AG04449 (cell line): ENCODE data around the gene PPEF2.

ENCODE experiments used
- CTCF ChIA-PET: fragments of 350-600 bp; formaldehyde crosslinking; extraction: SDS; loops from one replicate; lab custom pipeline; 2021; ENCODE audit warnings: antibody characterized with exemption; lab: Yijun Ruan, JAX
- POLR2A ChIA-PET: fragments of 400-600, 350-600 bp; formaldehyde crosslinking; extraction: SDS; loops from one replicate; lab custom pipeline; 2020; ENCODE audit warnings: antibody characterized with exemption, inconsistent platforms; lab: Yijun Ruan, JAX
- DNase-seq: peaks from one replicate; pipeline ENCODE4 v3.0.0-alpha.2; 2010; ENCODE audit warnings: low read depth, low spot score
- H3K4me3 ChIP-seq: 2 replicates; pipeline ENCODE4 v1.5.1; 2011; ENCODE audit warnings: low read depth, mild to moderate bottlenecking, control low read depth, low read length
- CTCF ChIP-seq: IDR thresholded peaks from one replicate; pipeline ENCODE4 v1.5.1; 2011; ENCODE audit warnings: mild to moderate bottlenecking, moderate library complexity, low read length, control low read depth, inconsistent platforms; ENCODE audit not compliant: insufficient read depth; ENCODE audit errors: missing control alignments

PPEF2 gene

DNA sequence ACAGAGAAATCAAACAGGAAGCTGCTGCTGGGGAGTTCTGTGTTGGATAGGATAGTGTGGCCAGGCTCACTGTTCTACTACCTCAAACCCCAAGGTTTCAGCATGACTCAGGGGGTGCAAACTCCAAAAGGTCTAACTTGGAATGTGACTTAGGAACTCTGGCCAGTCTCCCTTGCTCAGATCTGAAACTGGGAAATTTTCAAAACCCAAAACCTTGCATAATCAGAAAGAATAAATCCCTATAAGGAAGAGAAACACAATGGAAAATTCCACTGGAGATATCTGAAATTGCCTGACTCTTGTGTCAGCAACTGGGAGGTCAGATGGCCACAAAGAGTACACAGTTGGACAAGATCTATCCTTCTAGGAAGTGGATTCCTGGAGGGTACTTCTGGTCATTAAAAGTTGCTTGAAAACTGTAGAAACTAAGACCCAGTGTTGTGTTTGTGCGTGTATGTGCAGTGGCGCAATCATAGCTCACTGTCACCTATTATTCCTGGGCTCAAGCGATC lies 58.0 kb downstream of the PPEF2 start:
- POLR2A ChIA-PET: no interaction called here
- no peak for TF ChIP-seq CTCF
- CTCF ChIA-PET: no interaction called here

GRCh38 chr4:75843596-75843995 lies 58.7 kb downstream of the PPEF2 start:
- no peak overlapping the region for H3K4me3 ChIP-seq
- POLR2A ChIA-PET: no interaction called here
- TF ChIP-seq CTCF: no peak
- CTCF ChIA-PET: no interaction called here
- no peak for DNase-seq

More for the DNA sequence above, 58.0 kb downstream of the PPEF2 start:
- DNase-seq: peak; percentile 93
- H3K4me3 ChIP-seq: no peak overlapping the region

- no peak for TF ChIP-seq CTCF
- no peak overlapping the region for H3K4me3 ChIP-seq
- no peak for DNase-seq
- CTCF ChIA-PET: no interaction called here
- POLR2A ChIA-PET: no interaction called here
Measured at GRCh38 chr4:75841641-75842520, 60.4 kb downstream of the PPEF2 start.

DNA sequence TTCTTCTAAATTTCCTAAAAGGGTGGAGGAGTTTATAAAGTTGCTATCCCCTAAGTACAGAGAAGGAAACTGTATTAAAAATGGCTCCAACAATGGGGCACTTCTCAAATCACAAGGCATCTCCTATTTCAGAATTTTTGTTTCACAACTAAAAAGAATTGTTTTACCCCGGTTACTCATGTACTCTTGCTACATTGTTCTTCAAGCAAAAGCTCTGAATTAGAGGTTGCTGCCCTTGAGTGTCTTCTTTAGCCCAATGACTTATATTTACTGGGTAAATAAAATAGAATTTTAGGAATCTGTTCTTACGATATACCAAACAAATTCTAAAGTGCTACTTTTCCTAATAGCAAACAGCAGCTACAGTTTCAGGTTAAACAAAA lies 67.5 kb downstream of the PPEF2 start:
- no peak for DNase-seq
- no peak overlapping the region for H3K4me3 ChIP-seq
- no peak for TF ChIP-seq CTCF
- CTCF ChIA-PET: interaction anchor here (2.1 kb wide), 1 partner anchor 13 kb away, joined by 11 read pairs; no protein-coding TSS in a partner anchor
- POLR2A ChIA-PET: no interaction called here

DNA sequence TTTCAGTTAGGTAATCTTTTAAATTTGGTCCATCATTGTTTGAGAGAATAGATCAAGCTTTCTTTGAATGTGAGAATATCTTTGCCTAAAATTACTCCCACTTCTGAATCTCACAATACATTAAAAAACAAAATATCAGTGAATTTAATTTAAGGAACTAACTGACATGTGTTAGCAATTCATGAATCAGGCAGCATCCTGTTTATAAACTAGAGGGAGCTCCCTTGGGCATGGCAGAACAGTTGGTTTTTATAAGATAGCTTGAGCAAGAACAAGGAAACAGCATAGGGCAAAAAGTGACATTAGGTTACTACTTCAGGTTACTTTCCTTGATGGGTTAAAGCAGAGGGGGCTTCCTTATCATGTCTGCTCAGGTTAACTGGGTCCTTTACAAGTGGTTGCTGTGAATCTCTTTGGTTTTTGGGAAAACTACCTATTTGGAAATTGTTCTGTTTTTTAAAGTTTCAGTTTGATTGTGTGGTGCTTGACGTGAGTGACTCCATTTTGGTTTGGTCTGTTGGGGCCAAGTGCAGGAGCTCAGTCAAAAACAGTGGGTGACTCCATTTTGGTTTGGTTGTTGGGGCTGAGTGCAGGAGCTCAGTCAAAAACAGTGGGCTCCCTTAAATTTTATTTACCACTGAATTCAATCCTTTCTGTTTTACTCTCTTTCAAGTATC lies 68.0 kb downstream of the PPEF2 start:
- no peak for TF ChIP-seq CTCF
- ChIA-PET POLR2A (no interaction called here), CTCF (interaction anchor here (2.1 kb wide), 1 partner anchor 13 kb away, joined by 11 read pairs; no protein-coding TSS in a partner anchor)
- DNase-seq: no peak
- no peak overlapping the region for H3K4me3 ChIP-seq
